AG08395 (cell line): ENCODE results near the gene TRPV5.

Source experiments
- DNase-seq: peaks from one replicate; pipeline ENCODE4 v3.0.0; 2012; ENCODE audit warnings: mixed read lengths, low spot score

The TRPV5 gene

DNA sequence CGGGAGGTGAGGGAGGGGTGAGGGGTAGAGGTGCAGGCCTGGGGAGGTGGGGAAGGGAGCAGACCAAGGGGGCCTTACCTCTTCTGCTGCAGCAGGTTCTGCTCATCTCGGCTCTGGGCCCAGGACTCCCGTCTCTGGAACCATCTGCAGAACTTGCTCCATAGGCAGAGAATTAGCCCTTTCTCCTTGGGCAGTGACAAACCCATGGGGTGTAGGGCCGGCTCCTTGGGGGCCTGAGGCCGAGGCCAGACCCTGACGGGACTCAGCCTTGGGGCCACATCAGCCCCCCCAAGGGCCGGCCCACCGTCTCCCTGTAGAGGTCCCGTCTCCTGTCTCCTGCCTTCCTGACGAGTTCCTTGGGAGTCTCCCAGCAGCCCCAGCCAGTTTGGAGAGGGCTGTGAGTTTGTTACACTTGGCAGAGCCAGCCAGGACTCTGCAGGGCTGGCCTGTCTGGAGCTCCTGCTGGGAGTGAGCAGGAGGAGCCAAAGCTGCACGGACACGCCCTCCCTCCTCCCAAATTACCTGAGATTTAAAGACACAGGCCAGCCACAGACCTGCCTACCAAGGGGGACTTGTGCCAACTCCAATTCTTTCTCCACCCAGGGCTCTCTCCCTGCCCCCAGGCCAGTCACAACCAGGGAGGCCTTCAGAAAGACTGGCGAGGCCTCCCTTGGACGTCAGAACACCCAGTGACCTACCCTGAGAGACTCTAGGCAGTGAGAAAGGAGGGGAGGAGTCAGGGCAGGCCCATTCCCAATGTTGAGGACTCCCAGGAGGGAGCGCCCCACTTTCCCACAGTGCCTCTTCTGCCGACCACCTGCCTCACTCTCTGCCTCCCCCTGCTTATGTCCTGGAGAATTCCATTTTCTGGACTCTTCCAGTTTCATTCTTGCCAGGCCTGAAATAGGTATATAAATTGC lies 48.0 kb downstream of the TRPV5 start, which contains the start of gene TRPV6:
TSS of gene TRPV6 (minus strand) at position 435 of the 920 bp plus-strand sequence.
- DNase-seq = no peak

GRCh38 chr7:142884286-142884640 lies 49.3 kb downstream of the TRPV5 start:
- DNase-seq = no peak

GRCh38 chr7:142883571-142884285 lies 49.8 kb downstream of the TRPV5 start:
- no peak for DNase-seq

GRCh38 chr7:142883145-142883544 lies 50.4 kb downstream of the TRPV5 start:
- DNase-seq = no peak

- no peak for DNase-seq
These were observed 51.2 kb downstream of the TRPV5 start for GRCh38 chr7:142882338-142882678.

DNA sequence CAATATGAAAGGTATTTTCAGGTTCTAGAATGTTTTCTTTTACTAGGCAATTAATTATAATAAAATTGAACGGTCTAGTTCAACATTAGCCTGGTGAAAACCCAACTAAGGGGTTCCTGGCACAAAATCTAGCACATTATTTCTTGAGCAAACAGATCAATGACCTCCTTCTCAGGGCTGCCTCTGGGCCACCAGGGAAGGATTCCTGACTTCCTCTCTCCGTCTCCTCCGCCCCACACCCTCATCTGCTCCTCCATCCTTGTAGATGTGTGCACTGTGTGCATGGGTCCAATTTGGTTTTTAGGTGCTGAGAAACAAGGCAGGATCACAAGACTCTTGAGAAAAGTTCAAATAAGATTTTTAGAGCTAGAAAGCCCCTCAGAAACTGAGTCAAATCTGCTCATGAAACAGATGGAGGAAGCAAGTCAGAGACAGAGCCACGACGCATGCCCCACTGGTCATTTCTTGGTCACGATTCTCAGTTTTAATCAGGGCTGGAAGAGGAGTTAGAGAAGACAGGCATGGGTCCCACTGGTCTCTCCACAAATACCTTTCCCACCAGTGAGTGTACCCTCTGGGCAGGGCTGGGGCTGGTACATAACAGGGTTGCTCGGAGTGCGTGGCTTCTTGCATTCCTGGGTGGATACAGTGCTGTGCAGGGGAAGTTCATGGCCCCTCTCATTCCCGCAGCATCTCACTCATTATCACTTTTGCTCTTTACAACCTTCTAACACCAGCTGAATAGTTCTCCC lies 51.8 kb downstream of the TRPV5 start:
- DNase-seq = no peak

GRCh38 chr7:142880876-142881505 lies 52.6 kb downstream of the TRPV5 start:
- peak; percentile 48 for DNase-seq

GRCh38 chr7:142879060-142879459 lies 54.5 kb downstream of the TRPV5 start:
- no peak for DNase-seq

- no peak for DNase-seq
These were observed 55.2 kb downstream of the TRPV5 start for GRCh38 chr7:142878315-142878714.

- DNase-seq = no peak
These were observed 56.3 kb downstream of the TRPV5 start for GRCh38 chr7:142876991-142877910.

- no peak for DNase-seq
These were observed 57.1 kb downstream of the TRPV5 start for GRCh38 chr7:142876236-142876960.

DNA sequence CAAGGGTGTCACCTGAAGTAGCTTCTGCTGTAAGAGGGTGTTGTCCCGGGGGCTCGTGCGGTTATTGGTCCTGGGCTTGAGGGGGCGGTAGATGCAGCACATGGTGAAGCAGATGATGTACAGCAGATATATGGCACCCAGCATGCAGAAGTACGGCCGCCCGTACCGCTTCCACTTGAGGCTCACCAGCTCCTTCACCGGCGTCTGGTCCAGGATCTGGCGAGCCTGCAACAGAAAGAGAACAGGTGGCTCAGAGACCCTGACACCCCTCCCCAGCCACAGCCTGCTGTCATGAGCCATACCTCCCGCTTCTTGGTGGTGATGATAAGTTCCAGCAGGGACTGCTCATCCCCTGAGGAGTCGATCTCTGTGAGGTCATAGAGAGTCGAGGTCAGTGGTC lies 58.1 kb downstream of the TRPV5 start:
- no peak for DNase-seq

- no peak for DNase-seq
These were observed 58.7 kb downstream of the TRPV5 start for GRCh38 chr7:142874837-142875236.

- no peak for DNase-seq
These were observed 59.1 kb downstream of the TRPV5 start for GRCh38 chr7:142874409-142874808.

DNA sequence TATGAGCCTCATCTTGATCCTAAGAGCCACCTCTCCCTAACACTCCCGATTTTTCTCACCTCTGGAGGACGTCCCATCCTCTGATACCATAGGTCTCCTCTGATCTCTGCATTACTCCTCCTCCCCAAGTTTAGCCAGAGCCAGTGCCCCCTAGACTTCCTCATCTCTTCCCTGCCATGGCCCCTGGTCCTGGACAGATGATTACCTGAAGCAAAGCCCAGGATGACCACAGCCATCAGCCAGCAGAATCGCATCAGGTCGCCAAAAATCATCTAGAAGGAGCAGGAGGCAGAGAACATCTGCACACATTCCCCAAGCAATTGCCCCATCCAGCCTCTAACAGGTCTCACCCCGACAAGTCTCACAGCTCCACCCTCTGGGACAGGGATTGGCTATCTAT lies 59.7 kb downstream of the TRPV5 start:
- no peak for DNase-seq

DNA sequence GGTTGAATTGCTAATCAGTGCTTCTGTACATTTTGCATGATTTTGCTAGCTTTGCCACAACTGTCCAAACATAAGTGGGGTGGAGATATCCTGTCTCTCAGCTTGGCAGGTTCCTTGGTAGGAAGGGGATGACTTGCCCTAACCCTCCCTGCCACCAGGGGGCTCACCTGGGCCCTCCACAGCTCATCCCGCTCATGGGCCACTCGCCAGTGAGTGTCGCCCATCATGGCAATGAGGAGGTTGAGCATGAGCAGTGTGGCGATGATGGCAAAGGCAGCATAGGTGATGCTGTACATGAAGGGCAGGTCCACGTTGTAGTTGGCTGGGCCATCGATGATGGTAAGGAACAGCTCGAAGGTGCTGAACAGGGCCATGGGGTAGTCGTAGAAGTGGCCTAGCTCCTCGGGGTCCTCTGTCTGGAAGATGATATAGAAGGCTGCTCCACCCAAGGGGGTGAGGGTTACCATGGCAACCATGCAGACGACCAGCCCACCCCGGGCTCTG lies 60.2 kb downstream of the TRPV5 start:
- no peak for DNase-seq

DNA sequence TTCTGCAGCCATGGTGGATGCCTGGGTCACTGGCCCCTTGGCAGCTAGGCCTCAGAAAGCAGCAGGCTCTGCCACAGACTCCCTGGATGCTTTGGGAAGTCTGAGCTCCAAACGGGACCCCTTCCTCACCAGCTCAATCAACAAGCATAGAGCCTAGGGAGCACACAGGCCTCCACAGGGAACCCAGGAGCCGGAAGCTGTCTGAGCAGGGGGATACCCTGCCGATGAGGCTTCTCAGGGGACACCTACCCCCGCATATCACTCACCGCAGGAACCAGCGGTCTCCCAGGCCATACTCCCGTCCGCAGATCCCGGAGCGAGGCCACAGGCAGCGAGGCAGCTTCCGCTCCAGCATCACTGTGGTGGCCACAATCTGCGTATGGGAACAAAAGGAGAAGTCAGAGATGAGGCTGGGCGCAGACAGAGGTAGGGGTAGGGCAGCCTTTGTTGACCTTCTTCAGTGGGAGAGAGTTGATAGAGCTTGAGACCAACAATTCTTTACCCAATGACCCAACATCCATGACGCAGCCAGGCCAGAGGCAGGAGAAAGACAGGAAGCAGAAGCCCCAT lies 61.4 kb downstream of the TRPV5 start:
- no peak for DNase-seq

DNA sequence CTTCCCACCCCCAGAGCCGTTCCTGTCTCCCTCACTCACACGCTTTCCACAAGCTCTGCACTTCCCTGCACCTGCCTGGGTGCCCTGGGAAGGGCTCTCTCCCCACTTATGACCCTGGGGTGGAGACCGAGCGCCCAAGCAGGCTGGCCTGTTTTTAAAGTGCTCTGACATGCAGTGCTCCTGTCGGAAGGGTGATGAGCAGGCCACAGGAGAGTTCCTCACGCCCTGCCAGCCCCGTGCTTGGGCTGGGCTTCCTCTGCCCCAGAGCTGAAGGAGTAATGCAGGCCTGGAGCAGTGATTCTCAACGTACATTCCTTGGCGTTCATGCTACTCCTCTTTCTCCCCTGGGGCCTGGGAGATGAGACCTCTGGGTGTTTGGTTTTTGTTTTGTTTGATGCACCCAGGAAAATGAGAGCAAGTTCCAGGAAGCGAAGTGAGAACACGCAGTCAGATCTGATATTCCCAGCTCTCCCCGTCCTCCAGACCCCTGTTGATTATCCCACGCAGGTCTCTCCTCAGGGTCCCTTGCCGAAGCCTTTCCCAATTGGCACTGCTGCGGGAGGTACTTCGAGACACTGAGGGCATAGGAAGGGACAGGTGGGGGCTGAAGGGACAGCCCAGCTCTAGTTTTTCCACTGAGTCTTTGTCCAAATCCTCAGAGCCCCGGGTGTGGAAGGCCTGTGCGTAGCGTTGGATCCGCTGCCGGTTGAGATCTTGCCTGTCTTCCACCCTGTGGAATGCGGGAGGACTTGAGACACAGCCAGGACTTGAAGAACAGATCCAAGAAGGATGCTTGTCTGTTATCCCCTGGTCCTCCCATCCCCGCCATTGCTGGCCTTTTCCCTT lies 62.1 kb downstream of the TRPV5 start:
- DNase-seq = no peak
